ENCODE measurements around the gene SIMC1. TPM values are rescaled to one million over a fixed set of nuclear protein-coding genes. Genes with fewer than 3 reads are reported as not detected.
"Not testable (repeated sequence)": the region's sequence is repeated elsewhere in the genome, so short reads cannot be mapped to it uniquely, and the experiment has no call there.

SIMC1 gene
- total RNA-seq, 1 donor from 2014 or later = 7.3 TPM

DNA sequence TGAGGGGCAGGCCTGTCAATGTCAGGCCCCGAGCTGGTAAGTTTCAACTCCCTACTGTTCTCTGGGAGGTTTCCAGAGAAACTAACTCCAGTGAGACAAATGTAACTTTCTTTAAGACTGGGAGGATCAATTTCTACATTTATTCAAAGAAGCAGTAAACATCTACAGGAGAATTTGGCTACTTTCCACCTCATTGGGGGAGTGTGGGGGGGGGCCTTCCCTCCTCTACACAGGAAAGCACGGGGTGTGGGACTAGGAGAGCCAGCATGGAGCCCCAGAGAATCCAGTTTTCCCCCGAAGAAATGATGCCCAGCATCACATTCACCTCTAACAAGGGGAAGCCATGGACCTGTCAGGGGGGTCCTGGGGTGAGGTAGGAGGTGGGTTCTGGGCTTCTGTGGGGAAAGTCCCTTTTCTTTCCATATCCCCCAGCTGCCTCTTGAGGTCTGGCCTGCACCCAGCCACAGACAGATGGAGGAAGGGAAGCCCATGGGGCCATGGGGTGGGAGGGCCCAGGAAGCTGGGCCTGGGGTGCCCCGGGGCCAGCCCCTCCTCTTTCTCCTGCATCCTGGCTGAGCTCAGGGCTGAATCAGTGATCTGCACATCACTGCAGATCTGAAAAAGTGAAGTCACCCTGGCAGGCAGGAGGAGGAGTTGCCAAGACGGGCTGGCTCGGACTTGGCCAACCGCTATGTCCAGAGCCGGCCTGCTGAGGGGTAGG is 42.6 kb upstream of the SIMC1 start:
- H3K4me3 ChIP-seq (ENCODE audit: low read length in 3 of 3); H3K9ac ChIP-seq (ENCODE audit: low read depth in 1 of 3, low read length in 3 of 3); H3K4me1 ChIP-seq (ENCODE audit: control insufficient read depth in 3 of 3, insufficient read depth in 3 of 3, low read length in 3 of 3); H3K36me3 ChIP-seq (ENCODE audit: control insufficient read depth in 3 of 3, insufficient read depth in 3 of 3, low read length in 3 of 3); H3K9me3 ChIP-seq (ENCODE audit: control insufficient read depth in 3 of 3, low read length in 3 of 3); H3K27ac ChIP-seq (ENCODE audit: low read depth, low read length): not testable (repeated sequence)
- peaks cover 13 to 28% (median 17%) of the 10 kb centered on the region in 3 donors for H3K27me3 ChIP-seq (ENCODE audit: control insufficient read depth in 3 of 3, insufficient read depth in 3 of 3, low read length in 3 of 3)

DNA sequence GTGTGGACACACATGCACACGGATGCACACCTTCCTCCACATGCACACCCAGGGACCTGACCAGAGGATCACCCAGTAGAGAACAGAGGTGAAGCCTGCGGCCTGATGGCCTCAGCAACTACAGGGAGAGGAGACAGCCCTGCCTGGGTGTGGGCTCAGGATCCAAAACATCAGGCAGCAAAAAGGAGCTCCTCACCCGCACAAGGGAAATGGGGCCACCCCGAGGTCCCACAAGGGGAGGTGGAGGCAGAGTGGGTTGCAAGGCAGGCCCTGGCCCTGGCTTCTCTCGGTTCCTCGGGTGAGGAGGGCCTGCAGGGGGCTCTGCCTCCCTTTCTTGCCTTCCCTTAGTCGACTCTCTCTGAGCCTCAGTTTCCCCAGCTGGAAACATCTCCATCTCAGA is 41.4 kb upstream of the SIMC1 start:
- not testable (repeated sequence) for H3K9me3 ChIP-seq (ENCODE audit: control insufficient read depth in 3 of 3, low read length in 3 of 3); H3K36me3 ChIP-seq (ENCODE audit: control insufficient read depth in 3 of 3, insufficient read depth in 3 of 3, low read length in 3 of 3); H3K4me3 ChIP-seq (ENCODE audit: low read length in 3 of 3); H3K9ac ChIP-seq (ENCODE audit: low read depth in 1 of 3, low read length in 3 of 3); H3K27ac ChIP-seq (ENCODE audit: low read depth, low read length); H3K4me1 ChIP-seq (ENCODE audit: control insufficient read depth in 3 of 3, insufficient read depth in 3 of 3, low read length in 3 of 3)
- H3K27me3 ChIP-seq (ENCODE audit: control insufficient read depth in 3 of 3, insufficient read depth in 3 of 3, low read length in 3 of 3) = peaks cover 9 to 24% (median 11%) of the 10 kb centered on the region in 3 donors

DNA sequence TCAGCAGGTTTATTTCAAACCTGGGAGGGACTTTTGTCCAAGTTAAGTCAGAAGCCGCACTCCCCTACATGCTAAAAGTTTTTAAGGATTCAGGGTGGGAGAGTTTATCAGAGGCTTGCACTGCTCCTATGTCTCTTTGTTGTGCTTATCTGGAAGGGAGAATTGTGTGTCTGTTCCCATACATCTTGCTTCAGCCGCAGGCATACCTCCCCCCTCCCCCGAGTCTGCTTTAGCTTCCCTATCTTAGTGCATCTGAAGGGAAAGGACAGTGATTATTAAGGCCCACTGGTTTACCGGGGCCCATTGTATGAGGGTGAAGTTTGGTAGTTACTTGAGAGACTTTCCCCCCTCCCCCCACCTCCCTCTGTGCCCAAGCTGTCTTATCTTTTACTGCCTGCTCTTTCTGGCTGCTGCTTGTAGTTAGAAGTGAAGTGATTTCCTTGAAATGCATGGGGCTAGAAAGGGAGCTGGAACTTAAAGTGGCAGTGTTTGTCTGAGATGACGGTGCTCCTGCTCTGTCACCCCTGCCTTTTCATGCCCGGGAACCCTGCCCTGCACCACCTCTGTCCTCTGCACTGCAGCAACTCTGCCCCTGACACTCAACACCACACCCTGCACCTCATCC is 40.9 kb upstream of the SIMC1 start:
- H3K36me3 ChIP-seq (ENCODE audit: control insufficient read depth in 3 of 3, insufficient read depth in 3 of 3, low read length in 3 of 3); H3K9ac ChIP-seq (ENCODE audit: low read depth in 1 of 3, low read length in 3 of 3); H3K9me3 ChIP-seq (ENCODE audit: control insufficient read depth in 3 of 3, low read length in 3 of 3); H3K4me3 ChIP-seq (ENCODE audit: low read length in 3 of 3); H3K27ac ChIP-seq (ENCODE audit: low read depth, low read length); H3K4me1 ChIP-seq (ENCODE audit: control insufficient read depth in 3 of 3, insufficient read depth in 3 of 3, low read length in 3 of 3): not testable (repeated sequence)
- H3K27me3 ChIP-seq (ENCODE audit: control insufficient read depth in 3 of 3, insufficient read depth in 3 of 3, low read length in 3 of 3) = peaks cover 6 to 21% (median 8%) of the 10 kb centered on the region in 3 donors

DNA sequence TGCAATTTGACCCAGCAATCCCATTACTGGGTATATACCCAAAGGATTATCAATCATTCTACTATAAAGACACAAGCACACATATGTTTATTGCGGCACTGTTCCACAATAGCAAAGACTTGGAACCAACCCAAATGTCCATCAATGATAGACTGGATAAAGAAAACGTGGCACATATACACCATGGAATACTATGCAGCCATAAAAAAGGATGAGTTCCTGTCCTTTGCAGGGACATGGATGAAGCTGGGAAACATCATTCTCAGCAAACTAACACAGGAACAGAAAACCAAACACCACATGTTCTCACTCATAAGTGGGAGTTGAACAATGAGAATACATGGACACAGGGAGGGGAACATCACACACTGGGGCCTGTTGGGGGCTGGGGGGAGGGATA is 39.9 kb upstream of the SIMC1 start:
- not testable (repeated sequence) for H3K4me1 ChIP-seq (ENCODE audit: control insufficient read depth in 3 of 3, insufficient read depth in 3 of 3, low read length in 3 of 3); H3K36me3 ChIP-seq (ENCODE audit: control insufficient read depth in 3 of 3, insufficient read depth in 3 of 3, low read length in 3 of 3); H3K27ac ChIP-seq (ENCODE audit: low read depth, low read length); H3K9me3 ChIP-seq (ENCODE audit: control insufficient read depth in 3 of 3, low read length in 3 of 3); H3K9ac ChIP-seq (ENCODE audit: low read depth in 1 of 3, low read length in 3 of 3); H3K4me3 ChIP-seq (ENCODE audit: low read length in 3 of 3)
- peaks cover 3 to 19% (median 5%) of the 10 kb centered on the region in 3 donors for H3K27me3 ChIP-seq (ENCODE audit: control insufficient read depth in 3 of 3, insufficient read depth in 3 of 3, low read length in 3 of 3)

DNA sequence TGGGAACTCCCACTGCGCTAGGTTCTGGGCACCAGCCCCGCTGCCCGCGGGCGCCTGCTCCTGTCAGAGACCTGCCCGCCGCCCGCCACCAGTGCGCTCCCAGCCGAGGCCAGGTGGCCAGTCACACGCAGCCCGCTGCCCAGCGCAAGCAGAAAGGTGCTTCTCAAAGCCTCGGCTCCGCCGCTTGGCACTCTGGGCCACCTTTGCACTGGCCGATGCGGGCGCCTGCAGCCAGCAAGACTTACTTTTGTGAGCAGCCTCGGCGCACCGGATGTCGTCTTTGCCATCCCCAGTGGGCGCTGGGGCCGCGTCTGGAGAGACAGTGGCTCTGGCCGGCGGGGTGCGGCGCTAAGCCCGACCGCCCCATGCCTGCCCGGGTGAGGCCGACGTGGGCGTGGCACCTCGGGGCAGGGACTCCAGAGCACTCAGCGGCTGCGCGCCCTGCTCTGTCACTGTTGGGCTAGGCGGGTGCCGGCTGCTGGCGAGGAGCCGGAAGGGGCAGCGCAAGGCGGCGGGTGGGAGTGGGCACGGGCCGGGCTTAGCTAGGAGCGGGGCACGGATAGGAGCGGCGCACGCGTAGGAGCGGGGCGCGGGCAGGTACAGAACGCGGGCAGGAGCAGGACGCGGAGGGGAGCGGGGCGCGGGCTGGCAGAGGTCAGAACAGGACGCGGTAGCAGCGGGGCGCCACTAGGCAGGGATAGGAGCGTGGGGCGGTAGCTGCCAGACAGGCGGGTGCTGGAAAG is 39.1 kb upstream of the SIMC1 start:
- H3K36me3 ChIP-seq (ENCODE audit: control insufficient read depth in 3 of 3, insufficient read depth in 3 of 3, low read length in 3 of 3); H3K4me1 ChIP-seq (ENCODE audit: control insufficient read depth in 3 of 3, insufficient read depth in 3 of 3, low read length in 3 of 3); H3K4me3 ChIP-seq (ENCODE audit: low read length in 3 of 3); H3K27ac ChIP-seq (ENCODE audit: low read depth, low read length); H3K9me3 ChIP-seq (ENCODE audit: control insufficient read depth in 3 of 3, low read length in 3 of 3); H3K9ac ChIP-seq (ENCODE audit: low read depth in 1 of 3, low read length in 3 of 3): not testable (repeated sequence)
- peaks cover 3 to 19% (median 5%) of the 10 kb centered on the region in 3 donors for H3K27me3 ChIP-seq (ENCODE audit: control insufficient read depth in 3 of 3, insufficient read depth in 3 of 3, low read length in 3 of 3)

DNA sequence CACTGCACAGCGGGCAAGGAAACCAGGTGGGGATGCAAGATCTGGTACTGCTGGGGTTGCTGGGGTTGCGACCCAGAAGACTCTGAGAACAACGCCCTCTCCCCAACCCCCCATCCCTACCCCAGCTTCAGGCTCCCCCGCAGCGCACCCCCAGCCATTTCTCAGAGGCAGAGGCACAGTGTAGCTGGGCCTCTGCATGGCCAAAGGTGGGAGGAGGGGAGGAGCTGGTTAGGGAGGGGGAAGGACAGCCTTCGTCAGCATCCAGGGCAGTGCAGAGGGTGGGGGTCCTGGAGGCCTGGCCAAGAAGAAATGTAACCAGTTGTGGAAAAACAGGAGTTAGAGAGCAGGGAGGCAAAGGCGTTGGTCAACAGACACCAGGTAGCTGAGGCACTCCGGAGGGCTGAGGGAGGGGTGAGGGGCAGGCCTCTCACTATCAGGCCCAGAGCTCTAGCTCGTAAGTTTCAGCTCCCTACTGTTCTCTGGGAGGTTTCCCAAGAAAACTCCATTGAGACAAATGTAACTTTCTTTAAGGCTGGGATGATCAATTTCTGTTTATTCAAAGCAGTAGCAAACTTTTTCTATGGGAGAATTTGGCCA is 38.3 kb upstream of the SIMC1 start:
- H3K9me3 ChIP-seq (ENCODE audit: control insufficient read depth in 3 of 3, low read length in 3 of 3); H3K36me3 ChIP-seq (ENCODE audit: control insufficient read depth in 3 of 3, insufficient read depth in 3 of 3, low read length in 3 of 3); H3K4me3 ChIP-seq (ENCODE audit: low read length in 3 of 3); H3K4me1 ChIP-seq (ENCODE audit: control insufficient read depth in 3 of 3, insufficient read depth in 3 of 3, low read length in 3 of 3); H3K9ac ChIP-seq (ENCODE audit: low read depth in 1 of 3, low read length in 3 of 3); H3K27ac ChIP-seq (ENCODE audit: low read depth, low read length): not testable (repeated sequence)
- H3K27me3 ChIP-seq (ENCODE audit: control insufficient read depth in 3 of 3, insufficient read depth in 3 of 3, low read length in 3 of 3) = peaks cover 3 to 17% (median 5%) of the 10 kb centered on the region in 3 donors

DNA sequence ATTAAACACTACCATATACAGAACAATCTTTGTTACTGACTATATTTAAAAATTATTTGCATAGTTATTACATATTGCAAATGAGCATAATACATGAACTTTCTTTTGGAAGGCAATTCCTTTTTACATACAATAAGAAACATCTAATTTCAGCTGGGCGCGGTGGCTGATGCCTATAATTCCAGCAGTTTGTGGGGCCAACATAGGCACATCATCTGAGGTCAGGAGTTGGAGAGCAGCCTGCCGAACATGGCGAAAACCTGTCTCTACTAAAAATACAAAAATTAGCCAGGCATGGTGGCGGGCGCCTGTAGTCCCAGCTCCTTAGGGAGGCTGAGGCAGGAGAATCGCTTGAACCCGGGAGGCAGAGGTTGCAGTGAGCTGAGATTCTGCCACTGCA is 36.4 kb upstream of the SIMC1 start:
- Histone ChIP-seq H3K4me3 (ENCODE audit: low read length in 3 of 3) (no peak overlapping the region), H3K36me3 (ENCODE audit: control insufficient read depth in 3 of 3, insufficient read depth in 3 of 3, low read length in 3 of 3) (no peaks in the 10 kb centered on the region), H3K4me1 (ENCODE audit: control insufficient read depth in 3 of 3, insufficient read depth in 3 of 3, low read length in 3 of 3) (no peaks in the 10 kb centered on the region), H3K9ac (ENCODE audit: low read depth in 1 of 3, low read length in 3 of 3) (no peak overlapping the region), H3K9me3 (ENCODE audit: control insufficient read depth in 3 of 3, low read length in 3 of 3) (no peaks in the 10 kb centered on the region), H3K27ac (ENCODE audit: low read depth, low read length) (no peak overlapping the region), H3K27me3 (ENCODE audit: control insufficient read depth in 3 of 3, insufficient read depth in 3 of 3, low read length in 3 of 3) (peaks cover 3 to 14% (median 5%) of the 10 kb centered on the region in 3 donors)

DNA sequence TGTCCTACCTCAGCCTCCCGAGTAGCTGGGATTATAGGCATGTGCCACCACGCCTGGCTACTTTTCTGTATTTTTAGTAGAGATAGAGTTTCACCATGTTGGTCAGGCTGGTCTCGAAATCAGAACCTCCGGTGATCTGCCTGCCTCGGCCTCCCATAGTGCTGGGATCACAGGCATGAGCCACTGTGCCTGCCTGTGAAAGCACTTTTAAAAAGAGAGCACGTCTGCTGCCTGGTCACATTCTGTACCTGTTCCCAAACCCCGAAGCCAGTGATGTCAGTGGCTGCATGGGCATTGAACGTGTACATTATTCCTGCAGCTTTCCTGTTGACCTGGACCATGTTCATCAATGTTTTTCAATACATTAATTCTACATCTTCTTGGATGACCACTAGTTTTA is 35.1 kb upstream of the SIMC1 start:
- Histone ChIP-seq H3K4me3 (ENCODE audit: low read length in 3 of 3) (no peak overlapping the region), H3K4me1 (ENCODE audit: control insufficient read depth in 3 of 3, insufficient read depth in 3 of 3, low read length in 3 of 3) (no peaks in the 10 kb centered on the region), H3K9me3 (ENCODE audit: control insufficient read depth in 3 of 3, low read length in 3 of 3) (no peaks in the 10 kb centered on the region), H3K36me3 (ENCODE audit: control insufficient read depth in 3 of 3, insufficient read depth in 3 of 3, low read length in 3 of 3) (no peaks in the 10 kb centered on the region), H3K27me3 (ENCODE audit: control insufficient read depth in 3 of 3, insufficient read depth in 3 of 3, low read length in 3 of 3) (peaks cover 2 to 14% (median 3%) of the 10 kb centered on the region in 3 donors), H3K27ac (ENCODE audit: low read depth, low read length) (no peak overlapping the region), H3K9ac (ENCODE audit: low read depth in 1 of 3, low read length in 3 of 3) (no peak overlapping the region)

DNA sequence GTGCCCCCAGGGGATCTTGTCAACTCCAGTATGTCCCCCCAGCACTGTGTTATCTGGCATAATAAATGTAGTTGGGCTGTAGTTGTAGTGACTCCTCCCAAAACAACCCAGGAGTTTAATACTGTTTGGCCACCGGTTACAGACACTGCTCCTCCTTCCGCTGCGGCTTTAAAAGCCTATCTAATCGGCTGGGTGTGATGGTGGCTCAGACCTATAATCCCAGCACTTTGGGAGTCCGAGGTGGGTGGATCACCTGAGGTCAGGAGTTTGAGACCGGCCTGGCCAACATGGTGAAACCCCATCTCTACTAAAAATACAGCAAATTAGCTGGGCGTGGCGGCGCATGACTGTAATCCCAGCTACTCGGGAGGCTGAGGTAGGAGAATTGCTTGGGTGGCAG is 34.7 kb upstream of the SIMC1 start:
- H3K27ac ChIP-seq (ENCODE audit: low read depth, low read length); H3K9ac ChIP-seq (ENCODE audit: low read depth in 1 of 3, low read length in 3 of 3); H3K36me3 ChIP-seq (ENCODE audit: control insufficient read depth in 3 of 3, insufficient read depth in 3 of 3, low read length in 3 of 3); H3K4me1 ChIP-seq (ENCODE audit: control insufficient read depth in 3 of 3, insufficient read depth in 3 of 3, low read length in 3 of 3); H3K9me3 ChIP-seq (ENCODE audit: control insufficient read depth in 3 of 3, low read length in 3 of 3); H3K4me3 ChIP-seq (ENCODE audit: low read length in 3 of 3): not testable (repeated sequence)
- peaks cover 2 to 13% (median 3%) of the 10 kb centered on the region in 3 donors for H3K27me3 ChIP-seq (ENCODE audit: control insufficient read depth in 3 of 3, insufficient read depth in 3 of 3, low read length in 3 of 3)
